Neuronal stem cell (in vitro differentiated cells): Measurements from ENCODE around the gene ARMCX1.
"Not testable (repeated sequence)": the region's sequence is repeated elsewhere in the genome, so short reads cannot be mapped to it uniquely, and the experiment has no call there.

Experiments used
- DNase-seq: peaks from one replicate; pipeline ENCODE4 v3.0.0-alpha.2; 2013; ENCODE audit warnings: low spot score
- H2AFZ ChIP-seq: one replicate; pipeline ENCODE4 v1.6.1; 2013; ENCODE audit warnings: mild to moderate bottlenecking, low read length, inconsistent platforms
- H2AK5ac ChIP-seq: 2 replicates; pipeline ENCODE4 v1.6.1; 2013; ENCODE audit warnings: low read depth, mild to moderate bottlenecking, inconsistent platforms, low read length, moderate library complexity, mixed read lengths
- H2BK120ac ChIP-seq: 2 replicates; pipeline ENCODE4 v1.6.1; 2013; ENCODE audit warnings: low read depth, mild to moderate bottlenecking, inconsistent platforms, low read length, moderate library complexity, mixed read lengths
- H2BK12ac ChIP-seq: one replicate; pipeline ENCODE4 v1.6.1; 2013; ENCODE audit warnings: low read length, inconsistent platforms
- H2BK15ac ChIP-seq: 2 replicates; pipeline ENCODE4 v1.6.1; 2013; ENCODE audit warnings: mild to moderate bottlenecking, low read length, inconsistent platforms, mixed read lengths
- H2BK5ac ChIP-seq: one replicate; pipeline ENCODE4 v1.6.1; 2013; ENCODE audit warnings: inconsistent platforms, mild to moderate bottlenecking, low read length, moderate library complexity
- H3K14ac ChIP-seq: one replicate; pipeline ENCODE4 v1.6.1; 2013; ENCODE audit warnings: low read length, inconsistent platforms
- H3K18ac ChIP-seq: 2 replicates; pipeline ENCODE4 v1.6.1; 2013; ENCODE audit warnings: low read length, inconsistent platforms
- H3K23ac ChIP-seq: 2 replicates; pipeline ENCODE4 v1.6.1; 2013; ENCODE audit warnings: low read depth, mild to moderate bottlenecking, mixed read lengths, low read length, inconsistent platforms; ENCODE audit not compliant: poor library complexity
- H3K27ac ChIP-seq: replicated peaks from 3 replicates; pipeline ENCODE4 v1.5.1; 2013; ENCODE audit warnings: low read length, inconsistent platforms
- H3K27me3 ChIP-seq, 3 experiments: 2 replicates each; pipeline ENCODE4 v1.6.1; 2013; ENCODE audit warnings: low read length in 3 of 3, mild to moderate bottlenecking in 2 of 3, inconsistent platforms in 1 of 3, low read depth in 1 of 3, mixed read lengths in 1 of 3, moderate library complexity in 1 of 3; ENCODE audit not compliant: control insufficient read depth in 3 of 3, insufficient read depth in 3 of 3
- H3K36me3 ChIP-seq, 2 donors: replicated peaks in 1 of 2; 2 replicates each; pipeline ENCODE4 v1.6.1; 2013; ENCODE audit warnings: low read length in 2 of 2; ENCODE audit not compliant: control insufficient read depth in 2 of 2, insufficient read depth in 2 of 2
- H3K4ac ChIP-seq: 2 replicates; pipeline ENCODE4 v1.6.1; 2013; ENCODE audit warnings: inconsistent platforms, mild to moderate bottlenecking, low read length, moderate library complexity
- H3K4me1 ChIP-seq, 2 donors: 1 replicate in 1 of 2; 2 replicates in 1 of 2; pipeline ENCODE4 v1.6.1; 2013; ENCODE audit warnings: low read length in 2 of 2, low read depth in 1 of 2; ENCODE audit not compliant: control insufficient read depth in 2 of 2, insufficient read depth in 1 of 2
- H3K4me2 ChIP-seq: one replicate; pipeline ENCODE4 v1.6.1; 2013; ENCODE audit warnings: mild to moderate bottlenecking, low read length, inconsistent platforms; ENCODE audit not compliant: insufficient read depth, poor library complexity, severe bottlenecking
- H3K4me3 ChIP-seq, 2 donors: 2 replicates each; pipeline ENCODE4 v1.5.1; 2013; ENCODE audit warnings: low read length in 2 of 2, mild to moderate bottlenecking in 2 of 2, inconsistent platforms in 1 of 2, moderate library complexity in 1 of 2
- H3K79me1 ChIP-seq: one replicate; pipeline ENCODE4 v1.6.1; 2013; ENCODE audit warnings: low read depth, mild to moderate bottlenecking, inconsistent platforms, low read length, moderate library complexity
- H3K9ac ChIP-seq: one replicate; pipeline ENCODE4 v1.6.1; 2013; ENCODE audit warnings: mild to moderate bottlenecking, low read depth, low read length, inconsistent platforms; ENCODE audit not compliant: poor library complexity
- H3K9me3 ChIP-seq, 2 donors: replicated peaks in 1 of 2; 2 replicates each; pipeline versions ENCODE3 to v1.6.1; 2013; ENCODE audit warnings: low read length in 2 of 2, mild to moderate bottlenecking in 2 of 2, inconsistent platforms in 1 of 2, low read depth in 1 of 2, mixed read lengths in 1 of 2, moderate library complexity in 1 of 2; ENCODE audit not compliant: control insufficient read depth in 2 of 2, insufficient read depth in 1 of 2
- H4K8ac ChIP-seq: one replicate; pipeline ENCODE4 v1.6.1; 2013; ENCODE audit warnings: low read depth, mild to moderate bottlenecking, inconsistent platforms, low read length, moderate library complexity
- H4K91ac ChIP-seq: one replicate; pipeline ENCODE4 v1.6.1; 2013; ENCODE audit warnings: low read length, low read depth, mild to moderate bottlenecking, inconsistent platforms; ENCODE audit not compliant: poor library complexity
- WGBS, 2 donors: extraction: QIAGEN DNeasy Blood & Tissue Kit; methylation state at CpG; one replicate each; pipeline ENCODE4 v1.1.7; 2013; ENCODE audit warnings: missing lambda C conversion rate in 2 of 2, mixed read lengths in 1 of 2; ENCODE audit not compliant: insufficient read length in 2 of 2, insufficient replicate concordance in 1 of 2; ENCODE audit errors: extremely low coverage in 2 of 2; 5-methylcytosine and 5-hydroxymethylcytosine counted together

Gene ARMCX1

GRCh38 chrX:101552714-101553113, 2.4 kb downstream of the ARMCX1 start:
- H4K8ac ChIP-seq: no peak overlapping the region

DNA sequence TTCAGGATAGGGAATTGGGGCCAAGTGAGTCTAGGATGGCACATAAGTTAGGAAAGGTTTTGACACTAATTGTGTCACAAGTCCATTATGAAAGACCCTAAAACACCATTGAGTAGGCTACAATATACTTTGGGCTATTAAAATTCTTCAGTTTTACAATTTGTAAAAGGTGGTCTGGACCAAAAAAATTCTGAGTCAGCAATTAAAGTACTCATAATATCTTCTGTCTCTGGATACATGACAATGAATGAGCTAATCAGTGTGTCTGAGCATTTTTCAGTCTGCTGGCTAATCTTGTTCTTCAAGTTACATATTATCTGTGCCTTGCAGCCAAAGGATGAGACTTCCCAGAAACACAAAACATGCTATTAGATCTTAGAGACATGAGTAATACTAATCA, 14.3 kb downstream of the ARMCX1 start:
- no peaks in the 10 kb centered on the region for H3K79me1 ChIP-seq
- H2AFZ ChIP-seq: no peak overlapping the region
- no peak overlapping the region for H3K4ac ChIP-seq
- no peak for DNase-seq
- no peak overlapping the region for H3K4me2 ChIP-seq
- no peak overlapping the region for H4K8ac ChIP-seq
- no peak overlapping the region for H3K14ac ChIP-seq
- no peak overlapping the region for H3K23ac ChIP-seq
- no peaks in the 10 kb centered on the region for H3K9me3 ChIP-seq
- no peak overlapping the region for H4K91ac ChIP-seq
- no peak overlapping the region for H2AK5ac ChIP-seq
- H3K36me3 ChIP-seq: no peaks in the 10 kb centered on the region
- no peak overlapping the region for H3K27ac ChIP-seq
- no peak overlapping the region for H3K4me3 ChIP-seq
- H2BK120ac ChIP-seq: no peak overlapping the region
- no peak overlapping the region for H2BK12ac ChIP-seq
- H2BK5ac ChIP-seq: no peak overlapping the region
- no peak overlapping the region for H3K9ac ChIP-seq
- H3K27me3 ChIP-seq: peaks cover 0 to 5% (median 0%) of the 10 kb centered on the region in 3 experiments
- no peak overlapping the region for H3K18ac ChIP-seq
- no peaks in the 10 kb centered on the region for H3K4me1 ChIP-seq
- H2BK15ac ChIP-seq: no peak overlapping the region

More at GRCh38 chrX:101552714-101553113, 2.4 kb downstream of the ARMCX1 start:
- Histone ChIP-seq H3K18ac (no peak overlapping the region), H3K4ac (no peak overlapping the region), H3K14ac (no peak overlapping the region), H2BK5ac (no peak overlapping the region), H2BK12ac (no peak overlapping the region), H3K9me3 (no peaks in the 10 kb centered on the region), H3K4me2 (no peak overlapping the region), H3K9ac (no peak overlapping the region), H3K4me3 (no peak overlapping the region), H2AFZ (no peak overlapping the region), H3K27me3 (no peaks in the 10 kb centered on the region), H2BK15ac (no peak overlapping the region), H3K36me3 (peaks cover 2 to 6% of the 10 kb centered on the region in 2 donors), H3K4me1 (peaks cover 0 to 2% of the 10 kb centered on the region in 2 donors), H3K23ac (no peak overlapping the region), H4K91ac (no peak overlapping the region), H2AK5ac (no peak overlapping the region), H3K27ac (no peak overlapping the region), H3K79me1 (no peaks in the 10 kb centered on the region), H2BK120ac (no peak overlapping the region)
- no CpG with 5 or more reads among the region's 23 CpGs for WGBS, 2 donors
- no peak for DNase-seq

GRCh38 chrX:101595739-101596419, 45.5 kb downstream of the ARMCX1 start:
- no peaks in the 10 kb centered on the region for H3K36me3 ChIP-seq
- no peak overlapping the region for H3K14ac ChIP-seq
- H3K9me3 ChIP-seq: no peaks in the 10 kb centered on the region
- no peaks in the 10 kb centered on the region for H3K79me1 ChIP-seq
- no peaks in the 10 kb centered on the region for H3K4me1 ChIP-seq
- no peak overlapping the region for H3K18ac ChIP-seq
- no peak overlapping the region for H3K27ac ChIP-seq
- no peak overlapping the region for H4K8ac ChIP-seq
- H3K9ac ChIP-seq: no peak overlapping the region
- H2BK120ac ChIP-seq: no peak overlapping the region
- H4K91ac ChIP-seq: no peak overlapping the region
- no peak overlapping the region for H2BK5ac ChIP-seq
- peak; percentile 62 for DNase-seq
- H2AK5ac ChIP-seq: no peak overlapping the region
- H3K23ac ChIP-seq: no peak overlapping the region
- no peak overlapping the region for H3K4me3 ChIP-seq
- no peak overlapping the region for H3K4me2 ChIP-seq
- no peak overlapping the region for H2BK15ac ChIP-seq
- H2BK12ac ChIP-seq: no peak overlapping the region
- H2AFZ ChIP-seq: no peak overlapping the region
- H3K27me3 ChIP-seq: peaks cover 0 to 5% (median 0%) of the 10 kb centered on the region in 3 experiments
- H3K4ac ChIP-seq: no peak overlapping the region
- no CpG with 5 or more reads among the region's 5 CpGs for WGBS, 2 donors

DNA sequence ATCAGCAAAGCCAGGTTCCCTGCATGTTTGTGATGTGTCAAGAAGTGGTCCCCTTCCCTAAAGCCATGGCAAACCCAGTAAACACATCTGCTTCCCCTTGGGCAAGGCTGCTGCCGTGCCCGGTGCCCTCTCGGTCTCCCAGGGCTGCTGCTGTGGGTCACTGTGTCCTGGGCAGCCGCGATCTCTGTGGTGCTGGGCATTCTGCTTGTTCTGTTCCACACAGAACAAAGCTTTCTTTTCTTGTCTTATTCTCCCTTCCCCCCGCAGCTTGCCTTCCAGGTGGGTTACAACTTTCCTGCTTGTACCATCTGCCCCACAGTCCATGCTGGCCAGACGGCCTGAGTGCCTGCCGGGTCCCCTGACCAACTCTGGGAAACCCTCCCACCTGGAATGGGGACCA, 49.2 kb downstream of the ARMCX1 start:
- H4K8ac ChIP-seq, H4K91ac ChIP-seq, H3K23ac ChIP-seq, H2BK5ac ChIP-seq, H3K27ac ChIP-seq, H2BK120ac ChIP-seq, H3K9me3 ChIP-seq, H3K4me1 ChIP-seq, H3K36me3 ChIP-seq, H3K4me2 ChIP-seq, H3K4me3 ChIP-seq, H2AK5ac ChIP-seq, H3K79me1 ChIP-seq, DNase-seq, H2BK15ac ChIP-seq, H3K9ac ChIP-seq, H3K14ac ChIP-seq, H3K4ac ChIP-seq, H2AFZ ChIP-seq, H3K18ac ChIP-seq, H2BK12ac ChIP-seq: not testable (repeated sequence)
- H3K27me3 ChIP-seq: peaks cover 0 to 22% (median 0%) of the 10 kb centered on the region in 3 experiments
- no CpG with 5 or more reads among the region's 8 CpGs for WGBS, 2 donors
